ENCODE measurements around the gene RASSF3. TPM values are rescaled to one million over a fixed set of nuclear protein-coding genes. Genes with fewer than 3 reads are reported as not detected.
"Not testable (repeated sequence)": the region's sequence is repeated elsewhere in the genome, so short reads cannot be mapped to it uniquely, and the experiment has no call there.

RASSF3 gene
- total RNA-seq, 1 donor from 2014 or later, result 5.7 TPM

GRCh38 chr12:64595863-64596793 is 14.2 kb upstream of the RASSF3 start:
- DNase-seq (ENCODE audit: low spot score in 2 of 2), result no peak
- FAIRE-seq, result no peak

GRCh38 chr12:64598831-64599230 is 11.5 kb upstream of the RASSF3 start:
- DNase-seq (ENCODE audit: low spot score in 2 of 2), result no peak

GRCh38 chr12:64600164-64600561 is 10.1 kb upstream of the RASSF3 start:
- DNase-seq (ENCODE audit: low spot score in 2 of 2), result no peak
- no peak for FAIRE-seq

More at GRCh38 chr12:64598831-64599230, 11.5 kb upstream of the RASSF3 start:
- FAIRE-seq, result no peak

GRCh38 chr12:64603183-64603841 is 7.0 kb upstream of the RASSF3 start:
- no peak for FAIRE-seq

GRCh38 chr12:64608901-64609535 is 1.3 kb upstream of the RASSF3 start:
- DNase-seq (ENCODE audit: low spot score in 2 of 2) (no peak), FAIRE-seq (no peak)

More at GRCh38 chr12:64603183-64603841, 7.0 kb upstream of the RASSF3 start:
- DNase-seq (ENCODE audit: low spot score in 2 of 2), result no peak

- FAIRE-seq (no peak), DNase-seq (ENCODE audit: low spot score in 2 of 2) (no peak)
Measured at GRCh38 chr12:64609536-64610078, 688 bp upstream of the RASSF3 start.

GRCh38 chr12:64610660-64611340 is 505 bp downstream of the RASSF3 start:
- peak; percentile 44 to 59 for DNase-seq (ENCODE audit: low spot score in 2 of 2)
- FAIRE-seq, result no peak

GRCh38 chr12:64611341-64612284 is 1.3 kb downstream of the RASSF3 start:
- FAIRE-seq (no peak), DNase-seq (ENCODE audit: low spot score in 2 of 2) (no peak)

- no peak for DNase-seq (ENCODE audit: low spot score in 2 of 2)
- FAIRE-seq, result no peak
Measured at GRCh38 chr12:64612843-64613242, 2.5 kb downstream of the RASSF3 start.

- not testable (repeated sequence) for FAIRE-seq
Measured at GRCh38 chr12:64613775-64614398, 3.6 kb downstream of the RASSF3 start.

GRCh38 chr12:64616201-64616600 is 5.9 kb downstream of the RASSF3 start:
- no peak for FAIRE-seq
- no peak for DNase-seq (ENCODE audit: low spot score in 2 of 2)

More at GRCh38 chr12:64613775-64614398, 3.6 kb downstream of the RASSF3 start:
- not testable (repeated sequence) for DNase-seq (ENCODE audit: low spot score in 2 of 2)

- no peak for FAIRE-seq
- DNase-seq (ENCODE audit: low spot score in 2 of 2), result no peak
Measured at GRCh38 chr12:64618953-64619590, 8.8 kb downstream of the RASSF3 start.

- no peak for DNase-seq (ENCODE audit: low spot score in 2 of 2)
- no peak for FAIRE-seq
Measured at GRCh38 chr12:64621257-64621942, 11.1 kb downstream of the RASSF3 start.

- FAIRE-seq (no peak), DNase-seq (ENCODE audit: low spot score in 2 of 2) (no peak)
Measured at GRCh38 chr12:64624035-64624434, 13.7 kb downstream of the RASSF3 start.

- DNase-seq (ENCODE audit: low spot score in 2 of 2) (no peak), FAIRE-seq (no peak)
Measured at GRCh38 chr12:64625243-64626077, 15.2 kb downstream of the RASSF3 start.

- DNase-seq (ENCODE audit: low spot score in 2 of 2); FAIRE-seq: not testable (repeated sequence)
Measured at GRCh38 chr12:64626588-64626987, 16.3 kb downstream of the RASSF3 start.

GRCh38 chr12:64627771-64628170 is 17.5 kb downstream of the RASSF3 start:
- FAIRE-seq (no peak), DNase-seq (ENCODE audit: low spot score in 2 of 2) (no peak)

All from frontal cortex (tissue), 4 donors.